ENCODE results near the gene YOD1. TPM values are rescaled to one million over a fixed set of nuclear protein-coding genes. Genes with fewer than 3 reads are reported as not detected.

YOD1 gene
- total and polyA plus RNA-seq, 10 of the 15 experiments (the other 5 are each of a cell fraction or from before 2014, with no cell fraction given) = 2.1 to 7.9 (median 5.0) TPM

- no peak for FAIRE-seq
- ChIA-PET CTCF (interaction anchor here (0.7 to 3.7 kb wide), 5 partner anchors 9 to 23 kb away, joined by 3 to 15 read pairs (median 5); no protein-coding TSS in a partner anchor), POLR2A (no interaction called here)
Observed at GRCh38 chr1:207058878-207059867, 8.2 kb upstream of the YOD1 start.

More at GRCh38 chr1:207058878-207059867, 8.2 kb upstream of the YOD1 start:
- 0 out of 3 replicates have a peak, but pooled peaks have one; percentile 24 for ATAC-seq
- Histone ChIP-seq H3K36me3 (ENCODE audit: control insufficient read depth in 2 of 2, insufficient read depth in 2 of 2, low read length in 1 of 2) (no peaks in the 10 kb centered on the region), H4K20me1 (ENCODE audit: control insufficient read depth, insufficient read depth) (no peaks in the 10 kb centered on the region), H3K27ac (ENCODE audit: control insufficient read depth, insufficient read depth) (no peak overlapping the region), H3K27me3 (replicated peaks in 1 of 2; ENCODE audit: control insufficient read depth in 2 of 2, insufficient read depth in 2 of 2, low read length in 1 of 2) (no peaks in the 10 kb centered on the region), H3K4me2 (ENCODE audit: control insufficient read depth, insufficient read depth) (no peak overlapping the region), H3K4me3 (no peak overlapping the region), H3K79me2 (ENCODE audit: control insufficient read depth, insufficient read depth, low read length) (no peaks in the 10 kb centered on the region), H3K4me1 (ENCODE audit: control insufficient read depth, insufficient read depth, low read length) (peaks cover 3% of the 10 kb centered on the region; the same call in 1 of the 2 replicates), H3K9me3 (replicated peaks; ENCODE audit: control insufficient read depth, insufficient read depth, low read length) (no peaks in the 10 kb centered on the region), H2AFZ (ENCODE audit: control insufficient read depth, low read depth, low read length) (no peak overlapping the region), H3K9ac (ENCODE audit: control insufficient read depth, insufficient read depth, low read length) (no peak overlapping the region)
- ChIA-PET SMC1A (ENCODE audit: uncharacterized antibody, unreplicated experiment) (interaction anchor here (1.2 kb wide), 1 partner anchor 346 kb away, joined by 3 read pairs; no protein-coding TSS in a partner anchor), RAD21 (ENCODE audit: unreplicated experiment) (no interaction called here)
- WGBS (ENCODE audit: insufficient coverage, insufficient replicate concordance, low lambda C conversion rate, missing lambda C conversion rate) = 69% methylated on average over 6 of the region's 6 CpGs
- DNase-seq (ENCODE audit: low read depth, low spot score) = no peak
- in situ Hi-C loops (cut with MboI) (no loop called here), intact Hi-C loops (cut with micrococcal nuclease; ENCODE audit: unreplicated experiment) (no loop called here)
- no TSS peak for BruUV-seq (replicated peaks)
- TF ChIP-seq BHLHE40 (IDR thresholded peaks at IDR 0.05; ENCODE audit: borderline replicate concordance in 1 of 2, low read depth in 2 of 2, low read length in 1 of 2) (no peak), YY1 (IDR thresholded peaks at IDR 0.05; ENCODE audit: low read depth, low read length) (no peak), ZNF384 (IDR thresholded peaks at IDR 0.05; ENCODE audit: borderline replicate concordance, low read depth, low read length) (no peak), FOXM1 (IDR thresholded peaks at IDR 0.05; ENCODE audit: low read depth, low read length) (no peak), CREM (IDR thresholded peaks at IDR 0.05; ENCODE audit: low read depth) (no peak), POU2F2 (IDR thresholded peaks at IDR 0.05; ENCODE audit: borderline replicate concordance, low read depth, low read length) (no peak), ZNF592 (IDR thresholded peaks at IDR 0.05) (no peak), RAD51 (IDR thresholded peaks at IDR 0.05) (no peak)
